Nephron progenitor cell (in vitro differentiated cells): ENCODE data around the gene ATAD5.

Experiments used
- DNase-seq: peaks from one replicate; pipeline ENCODE4 v3.0.0; 2021
- H3K27ac Mint-ChIP-seq: 2 replicates; pipeline ENCODE4 v1.8.0; 2021; ENCODE audit warnings: mild to moderate bottlenecking, moderate library complexity, mixed read lengths
- H3K27me3 Mint-ChIP-seq: 2 replicates; pipeline ENCODE4 v1.8.0; 2021; ENCODE audit warnings: mild to moderate bottlenecking, low read depth, mixed read lengths; ENCODE audit not compliant: poor library complexity
- H3K36me3 Mint-ChIP-seq: 2 replicates; pipeline ENCODE4 v1.8.0; 2021; ENCODE audit warnings: low read depth, mixed read lengths
- H3K4me1 Mint-ChIP-seq: 2 replicates; pipeline ENCODE4 v1.8.0; 2021; ENCODE audit warnings: mixed read lengths
- H3K4me3 Mint-ChIP-seq: 2 replicates; pipeline ENCODE4 v1.8.0; 2021; ENCODE audit warnings: mild to moderate bottlenecking, moderate library complexity, mixed read lengths
- H3K9me3 Mint-ChIP-seq: 2 replicates; pipeline ENCODE4 v1.8.0; 2021; ENCODE audit warnings: mild to moderate bottlenecking, moderate library complexity, mixed read lengths
- TF ChIP-seq, protein P1 (sequence below): fragments of 200-600 bp; sonication (generic); IDR thresholded peaks from 2 replicates; pipeline ENCODE4 v1.5.0; 2021; ENCODE audit warnings: antibody characterized with exemption

The ATAD5 gene

DNA sequence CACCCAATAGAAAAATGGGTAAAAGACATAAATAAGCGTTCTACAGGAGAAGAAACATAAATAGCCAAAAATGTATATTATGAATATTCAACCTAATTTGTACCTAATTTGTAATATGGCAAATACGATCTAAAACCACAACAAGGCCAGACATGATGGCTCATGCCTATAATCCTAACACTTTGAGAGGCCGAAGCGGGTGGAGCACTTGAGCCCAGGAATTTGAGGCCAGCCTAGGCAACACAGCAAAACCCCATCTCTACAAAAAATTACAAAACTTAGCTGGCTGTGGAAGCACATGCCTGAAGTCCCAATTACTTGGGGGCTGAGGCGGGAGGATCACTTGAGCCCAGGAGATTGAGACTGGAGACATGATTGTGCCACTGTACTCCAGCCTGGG, 37.4 kb upstream of the ATAD5 start:
- no peak for DNase-seq
- Mint-ChIP-seq H3K4me1 (no peaks in the 10 kb centered on the region), H3K9me3 (no peaks in the 10 kb centered on the region), H3K27me3 (no peaks in the 10 kb centered on the region), H3K36me3 (peaks cover 77% of the 10 kb centered on the region), H3K4me3 (no peak overlapping the region), H3K27ac (peak overlapping the region; percentile 77)
- TF ChIP-seq, protein P1, sequence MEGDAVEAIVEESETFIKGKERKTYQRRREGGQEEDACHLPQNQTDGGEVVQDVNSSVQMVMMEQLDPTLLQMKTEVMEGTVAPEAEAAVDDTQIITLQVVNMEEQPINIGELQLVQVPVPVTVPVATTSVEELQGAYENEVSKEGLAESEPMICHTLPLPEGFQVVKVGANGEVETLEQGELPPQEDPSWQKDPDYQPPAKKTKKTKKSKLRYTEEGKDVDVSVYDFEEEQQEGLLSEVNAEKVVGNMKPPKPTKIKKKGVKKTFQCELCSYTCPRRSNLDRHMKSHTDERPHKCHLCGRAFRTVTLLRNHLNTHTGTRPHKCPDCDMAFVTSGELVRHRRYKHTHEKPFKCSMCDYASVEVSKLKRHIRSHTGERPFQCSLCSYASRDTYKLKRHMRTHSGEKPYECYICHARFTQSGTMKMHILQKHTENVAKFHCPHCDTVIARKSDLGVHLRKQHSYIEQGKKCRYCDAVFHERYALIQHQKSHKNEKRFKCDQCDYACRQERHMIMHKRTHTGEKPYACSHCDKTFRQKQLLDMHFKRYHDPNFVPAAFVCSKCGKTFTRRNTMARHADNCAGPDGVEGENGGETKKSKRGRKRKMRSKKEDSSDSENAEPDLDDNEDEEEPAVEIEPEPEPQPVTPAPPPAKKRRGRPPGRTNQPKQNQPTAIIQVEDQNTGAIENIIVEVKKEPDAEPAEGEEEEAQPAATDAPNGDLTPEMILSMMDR, result no peak

DNA sequence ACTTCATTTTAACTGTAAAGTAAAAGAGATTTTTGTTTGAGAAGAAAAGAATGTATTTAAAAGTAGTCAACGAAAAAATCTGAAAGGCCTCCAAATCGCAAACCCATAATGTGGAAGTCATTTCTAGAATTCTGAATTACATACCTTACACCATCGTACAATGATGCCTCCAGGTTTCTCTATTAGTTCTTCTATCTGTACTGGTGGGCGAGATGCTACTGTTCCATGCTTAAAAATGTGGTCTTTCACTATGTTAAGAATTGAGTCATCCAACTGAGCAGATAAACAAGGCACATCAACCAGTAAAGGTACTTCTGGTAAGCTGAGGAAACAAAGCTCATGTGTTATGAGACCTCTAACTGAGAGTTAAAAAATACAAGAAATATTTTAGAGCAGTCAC, 35.8 kb upstream of the ATAD5 start:
- no peak overlapping the region for H3K27ac Mint-ChIP-seq
- H3K4me3 Mint-ChIP-seq, result no peak overlapping the region
- no peaks in the 10 kb centered on the region for H3K9me3 Mint-ChIP-seq
- peaks cover 75% of the 10 kb centered on the region for H3K36me3 Mint-ChIP-seq
- no peaks in the 10 kb centered on the region for H3K27me3 Mint-ChIP-seq
- H3K4me1 Mint-ChIP-seq, result no peaks in the 10 kb centered on the region
- DNase-seq, result no peak
- TF ChIP-seq, protein P1, result no peak

DNA sequence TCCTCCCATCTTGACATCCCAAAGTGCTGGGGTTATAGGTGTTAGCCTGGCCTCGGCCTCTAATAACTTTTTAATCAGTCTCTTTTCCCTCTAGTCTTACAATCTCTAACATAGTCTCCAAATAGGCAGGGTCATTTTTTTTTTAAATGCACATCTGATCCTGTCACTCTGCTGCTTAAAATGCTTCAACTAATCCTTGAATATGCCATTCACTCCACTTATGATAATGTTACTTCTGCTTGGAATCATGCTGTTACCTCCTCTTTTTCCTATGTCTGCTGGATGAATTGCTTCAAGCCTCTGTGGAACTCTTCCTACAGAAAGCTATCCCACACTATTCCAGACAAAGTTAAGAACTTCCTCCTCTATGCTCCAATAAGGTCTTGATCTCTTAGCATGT, 30.1 kb upstream of the ATAD5 start:
- Mint-ChIP-seq H3K27ac (no peak overlapping the region), H3K4me1 (peaks cover 6% of the 10 kb centered on the region), H3K9me3 (peaks cover 4% of the 10 kb centered on the region), H3K36me3 (peaks cover 65% of the 10 kb centered on the region), H3K27me3 (no peaks in the 10 kb centered on the region), H3K4me3 (no peak overlapping the region)
- TF ChIP-seq, protein P1, result no peak
- DNase-seq, result no peak

DNA sequence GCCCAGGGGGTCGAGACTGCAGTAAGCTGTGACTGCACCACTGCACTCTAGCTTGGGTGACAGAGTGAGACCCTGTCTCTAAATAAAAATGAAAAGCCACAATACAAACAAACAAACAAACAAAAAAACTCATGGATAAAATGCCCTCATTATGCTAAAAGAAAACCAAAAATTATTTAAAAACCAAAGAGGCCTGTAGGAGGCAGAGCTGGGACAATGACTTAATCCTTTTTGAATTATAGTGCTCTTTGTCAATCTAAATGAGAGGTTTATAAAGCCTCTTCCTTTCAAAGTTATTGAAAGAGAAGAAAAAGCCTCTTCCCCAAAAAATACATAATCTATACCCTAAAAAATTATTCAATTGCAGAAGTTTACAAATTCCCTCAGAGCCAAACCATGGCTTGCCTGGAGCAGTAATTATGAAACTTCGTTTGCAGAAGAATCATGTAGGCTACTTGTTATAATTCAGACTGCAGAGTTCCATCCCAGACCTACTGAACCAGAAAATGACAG, 25.8 kb upstream of the ATAD5 start:
- peaks cover 4% of the 10 kb centered on the region for H3K9me3 Mint-ChIP-seq
- no peak overlapping the region for H3K27ac Mint-ChIP-seq
- H3K36me3 Mint-ChIP-seq, result peaks cover 47% of the 10 kb centered on the region
- no peak for DNase-seq
- peaks cover 14% of the 10 kb centered on the region for H3K4me1 Mint-ChIP-seq
- TF ChIP-seq, protein P1, result no peak
- H3K27me3 Mint-ChIP-seq, result no peaks in the 10 kb centered on the region
- H3K4me3 Mint-ChIP-seq, result no peak overlapping the region

DNA sequence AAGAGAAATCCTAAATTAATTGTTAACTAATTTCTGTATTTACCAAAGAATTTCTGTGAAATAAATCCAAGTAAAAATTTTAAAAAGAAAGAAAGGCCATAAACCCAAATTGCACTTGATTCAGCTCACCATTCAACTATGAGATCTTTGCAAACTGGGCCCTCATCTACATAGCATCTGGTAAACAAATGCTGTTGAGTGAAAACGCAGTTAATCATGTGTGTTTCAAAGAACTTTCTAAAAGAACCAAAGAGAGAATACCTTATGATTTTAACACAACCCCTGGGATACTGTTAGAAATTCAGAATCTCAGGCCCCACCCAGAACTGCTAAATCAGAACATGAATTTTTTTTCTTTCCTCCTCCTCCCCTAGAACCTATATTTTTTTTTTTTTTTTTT, 23.9 kb upstream of the ATAD5 start:
- TF ChIP-seq, protein P1, result no peak
- H3K4me1 Mint-ChIP-seq, result peaks cover 14% of the 10 kb centered on the region
- H3K4me3 Mint-ChIP-seq, result no peak overlapping the region
- H3K36me3 Mint-ChIP-seq, result peaks cover 31% of the 10 kb centered on the region
- H3K9me3 Mint-ChIP-seq, result peaks cover 4% of the 10 kb centered on the region
- no peak for DNase-seq
- no peaks in the 10 kb centered on the region for H3K27me3 Mint-ChIP-seq
- H3K27ac Mint-ChIP-seq, result no peak overlapping the region

DNA sequence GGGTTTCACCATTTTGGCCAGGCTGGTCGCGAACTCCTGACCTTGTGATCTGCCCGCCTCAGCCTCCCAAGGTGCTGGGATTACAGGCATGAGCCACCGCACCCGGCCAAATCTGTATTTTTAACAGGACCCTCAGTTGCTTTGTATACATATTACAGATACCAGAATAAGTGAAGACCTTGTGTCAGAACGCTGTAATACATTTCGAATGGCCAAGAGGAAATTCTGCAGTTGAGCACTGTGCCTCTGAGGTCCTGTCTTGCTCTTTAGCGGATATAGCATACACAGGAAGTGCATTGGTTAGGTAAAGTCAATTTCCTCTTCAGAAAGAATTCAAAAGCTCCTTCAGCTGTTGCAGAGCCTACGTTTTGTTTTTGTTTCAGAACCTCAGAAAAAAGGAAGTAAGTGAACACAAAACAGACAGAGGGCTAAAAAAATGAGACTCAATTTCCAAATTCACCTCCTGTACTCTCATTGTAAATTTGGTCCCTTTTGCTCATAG, 22.9 kb upstream of the ATAD5 start:
- DNase-seq, result no peak
- Mint-ChIP-seq H3K27ac (peak overlapping the region; percentile 85), H3K27me3 (no peaks in the 10 kb centered on the region), H3K9me3 (peaks cover under 1% of the 10 kb centered on the region), H3K4me1 (peaks cover 14% of the 10 kb centered on the region), H3K4me3 (no peak overlapping the region), H3K36me3 (peaks cover 21% of the 10 kb centered on the region)
- TF ChIP-seq, protein P1, result no peak
